ENCODE results near the gene C1QTNF7. TPM values are rescaled to one million over a fixed set of nuclear protein-coding genes. Genes with fewer than 3 reads are reported as not detected.
A peak's percentile ranks its signal among the peaks of the same experiment; 100 is the strongest.

The C1QTNF7 gene
- total RNA-seq, 2 donors from 2014 or later: not detected

DNA sequence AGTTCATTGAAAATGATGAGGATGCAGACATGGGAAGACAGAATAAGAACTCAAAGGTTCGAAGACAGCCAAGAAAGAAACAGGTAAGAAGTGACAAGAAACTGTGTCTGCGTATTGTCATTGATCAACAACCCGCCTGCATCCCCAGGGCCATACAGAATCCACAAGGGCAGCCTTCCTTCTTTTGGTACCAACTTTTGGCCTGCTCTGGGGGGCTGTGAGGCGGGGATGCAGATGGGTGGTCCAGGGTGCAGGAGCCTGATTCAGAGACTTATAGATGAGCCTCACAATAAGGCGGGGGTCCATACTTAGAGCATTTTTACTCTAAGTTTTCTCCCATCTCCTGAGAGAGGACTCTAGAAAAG is 50.9 kb downstream of the C1QTNF7 start:
- Histone ChIP-seq H3K27me3 (ENCODE audit: control insufficient read depth, insufficient read depth, low read length, poor library complexity, severe bottlenecking) (no peaks in the 10 kb centered on the region), H3K27ac (ENCODE audit: low read depth, low read length) (no peak overlapping the region)
- H3K4me3 Mint-ChIP-seq: peak overlapping the region; percentile 73

DNA sequence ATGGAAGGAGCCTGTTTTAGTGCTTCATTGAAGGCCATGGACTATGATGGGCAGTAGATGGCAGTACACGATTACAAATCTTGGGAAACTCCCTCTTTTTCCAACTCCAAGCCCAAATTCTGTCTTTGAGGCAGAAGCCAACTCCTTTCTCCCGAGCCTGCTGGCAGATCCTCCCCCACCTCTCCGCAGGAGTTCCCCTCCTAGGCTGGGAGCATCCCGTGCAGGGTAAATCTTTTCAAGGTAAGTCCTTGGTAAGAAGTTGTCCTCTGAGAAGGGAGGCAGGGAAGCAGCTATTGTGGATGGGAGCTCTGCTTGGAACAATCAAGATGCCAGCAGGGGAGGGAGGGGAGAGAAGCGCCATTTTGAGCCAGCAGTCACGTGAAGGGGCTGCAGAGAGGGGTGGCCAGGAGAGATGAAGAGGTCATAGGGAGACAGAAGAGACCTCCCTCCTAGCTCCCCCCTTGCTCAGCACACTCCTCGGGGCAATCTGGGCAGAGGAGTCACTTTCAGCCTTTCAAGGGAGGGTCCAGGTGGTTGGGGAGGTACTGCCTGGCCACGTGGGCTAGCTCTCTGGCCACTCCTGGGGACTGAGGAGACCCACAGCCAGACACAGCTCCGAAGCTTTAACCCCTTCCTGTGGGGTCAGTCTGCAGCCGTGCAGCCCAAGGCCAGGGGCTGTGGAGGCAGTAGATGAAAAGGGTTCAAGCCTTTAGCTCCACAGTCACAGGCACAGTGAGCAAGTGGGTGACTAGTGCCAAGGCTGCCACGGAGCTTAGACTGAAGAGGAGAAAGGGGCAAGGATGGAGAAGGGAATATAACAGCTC is 51.5 kb downstream of the C1QTNF7 start:
- Histone ChIP-seq H3K9ac (ENCODE audit: extremely low read depth, low read length, poor library complexity, severe bottlenecking) (peak overlapping the region; percentile 70), H3K4me3 (ENCODE audit: low read length) (peak overlapping the region; percentile 78), H3K27ac (ENCODE audit: low read depth, low read length) (peak overlapping the region; percentile 71), H3K9me3 (ENCODE audit: control insufficient read depth, low read length) (peaks cover 6% of the 10 kb centered on the region), H3K27me3 (ENCODE audit: control insufficient read depth, insufficient read depth, low read length, poor library complexity, severe bottlenecking) (no peaks in the 10 kb centered on the region), H3K4me1 (ENCODE audit: control insufficient read depth, insufficient read depth, low read length) (peaks cover 13% of the 10 kb centered on the region), H3K36me3 (ENCODE audit: control insufficient read depth, insufficient read depth, low read length) (peaks cover 12% of the 10 kb centered on the region)
- peak overlapping the region; percentile 73 for H3K4me3 Mint-ChIP-seq
- H3K27ac Mint-ChIP-seq: peak overlapping the region; percentile 97
- peaks cover 6% of the 10 kb centered on the region for H3K9me3 Mint-ChIP-seq
- H3K4me1 Mint-ChIP-seq: peaks cover 25% of the 10 kb centered on the region
- no peaks in the 10 kb centered on the region for H3K27me3 Mint-ChIP-seq (ENCODE audit: insufficient read depth)
- H3K36me3 Mint-ChIP-seq (ENCODE audit: low read depth): peaks cover 16% of the 10 kb centered on the region
- peak; percentile 84 for TF ChIP-seq CTCF (conservative IDR thresholded peaks at IDR 0.05)
- WGBS, 2 experiments (ENCODE audit: insufficient coverage in 1 of 2, insufficient read length in 1 of 2): 12% methylated on average over 11 of the region's 11 CpGs; no CpG with 5 or more reads in 1 of the 2 experiments
- DNase-seq: peak; percentile 94

More for the DNA sequence above, 50.9 kb downstream of the C1QTNF7 start:
- H3K9me3 Mint-ChIP-seq: peaks cover 6% of the 10 kb centered on the region
- peak overlapping the region; percentile 78 for H3K4me3 ChIP-seq (ENCODE audit: low read length)
- peaks cover 6% of the 10 kb centered on the region for H3K9me3 ChIP-seq (ENCODE audit: control insufficient read depth, low read length)
- peaks cover 15% of the 10 kb centered on the region for H3K36me3 Mint-ChIP-seq (ENCODE audit: low read depth)
- peaks cover 22% of the 10 kb centered on the region for H3K4me1 Mint-ChIP-seq
- DNase-seq: no peak
- peak overlapping the region; percentile 97 for H3K27ac Mint-ChIP-seq
- 64% methylated on average over 4 to 5 of the region's 5 CpGs for WGBS, 2 experiments (ENCODE audit: insufficient coverage in 1 of 2, insufficient read length in 1 of 2)
- H3K9ac ChIP-seq (ENCODE audit: extremely low read depth, low read length, poor library complexity, severe bottlenecking): no peak overlapping the region
- H3K36me3 ChIP-seq (ENCODE audit: control insufficient read depth, insufficient read depth, low read length): peaks cover 12% of the 10 kb centered on the region
- no peak for TF ChIP-seq CTCF (conservative IDR thresholded peaks at IDR 0.05)
- H3K4me1 ChIP-seq (ENCODE audit: control insufficient read depth, insufficient read depth, low read length): peaks cover 13% of the 10 kb centered on the region
- H3K27me3 Mint-ChIP-seq (ENCODE audit: insufficient read depth): no peaks in the 10 kb centered on the region

GRCh38 chr4:15479913-15480185 is 52.0 kb downstream of the C1QTNF7 start:
- Histone ChIP-seq H3K9ac (ENCODE audit: extremely low read depth, low read length, poor library complexity, severe bottlenecking) (peak overlapping the region; percentile 70), H3K27me3 (ENCODE audit: control insufficient read depth, insufficient read depth, low read length, poor library complexity, severe bottlenecking) (no peaks in the 10 kb centered on the region), H3K36me3 (ENCODE audit: control insufficient read depth, insufficient read depth, low read length) (peaks cover 12% of the 10 kb centered on the region), H3K27ac (ENCODE audit: low read depth, low read length) (peak overlapping the region; percentile 71), H3K4me1 (ENCODE audit: control insufficient read depth, insufficient read depth, low read length) (peaks cover 13% of the 10 kb centered on the region), H3K9me3 (ENCODE audit: control insufficient read depth, low read length) (peaks cover 6% of the 10 kb centered on the region), H3K4me3 (ENCODE audit: low read length) (peak overlapping the region; percentile 78)
- TF ChIP-seq CTCF (conservative IDR thresholded peaks at IDR 0.05): no peak
- Mint-ChIP-seq H3K4me3 (peak overlapping the region; percentile 73), H3K27ac (peak overlapping the region; percentile 97), H3K36me3 (ENCODE audit: low read depth) (peaks cover 21% of the 10 kb centered on the region), H3K4me1 (peaks cover 27% of the 10 kb centered on the region), H3K27me3 (ENCODE audit: insufficient read depth) (no peaks in the 10 kb centered on the region), H3K9me3 (peaks cover 6% of the 10 kb centered on the region)
- DNase-seq: no peak
- 85 to 88% methylated on average over 3 of the region's 3 CpGs for WGBS, 2 experiments (ENCODE audit: insufficient coverage in 1 of 2, insufficient read length in 1 of 2)

Measured in endodermal cell (in vitro differentiated cells).